Measurements from ENCODE around the gene CHRM4.

Gene CHRM4

GRCh38 chr11:46387456-46387855 is 4.1 kb downstream of the CHRM4 start:
- H3K4me3 ChIP-seq (replicated peaks; ENCODE audit: insufficient read depth, low read length), result no peak overlapping the region
- no peak for DNase-seq (ENCODE audit: low read depth in 1 of 2, low spot score in 1 of 2)
- TF ChIP-seq, protein P1, sequence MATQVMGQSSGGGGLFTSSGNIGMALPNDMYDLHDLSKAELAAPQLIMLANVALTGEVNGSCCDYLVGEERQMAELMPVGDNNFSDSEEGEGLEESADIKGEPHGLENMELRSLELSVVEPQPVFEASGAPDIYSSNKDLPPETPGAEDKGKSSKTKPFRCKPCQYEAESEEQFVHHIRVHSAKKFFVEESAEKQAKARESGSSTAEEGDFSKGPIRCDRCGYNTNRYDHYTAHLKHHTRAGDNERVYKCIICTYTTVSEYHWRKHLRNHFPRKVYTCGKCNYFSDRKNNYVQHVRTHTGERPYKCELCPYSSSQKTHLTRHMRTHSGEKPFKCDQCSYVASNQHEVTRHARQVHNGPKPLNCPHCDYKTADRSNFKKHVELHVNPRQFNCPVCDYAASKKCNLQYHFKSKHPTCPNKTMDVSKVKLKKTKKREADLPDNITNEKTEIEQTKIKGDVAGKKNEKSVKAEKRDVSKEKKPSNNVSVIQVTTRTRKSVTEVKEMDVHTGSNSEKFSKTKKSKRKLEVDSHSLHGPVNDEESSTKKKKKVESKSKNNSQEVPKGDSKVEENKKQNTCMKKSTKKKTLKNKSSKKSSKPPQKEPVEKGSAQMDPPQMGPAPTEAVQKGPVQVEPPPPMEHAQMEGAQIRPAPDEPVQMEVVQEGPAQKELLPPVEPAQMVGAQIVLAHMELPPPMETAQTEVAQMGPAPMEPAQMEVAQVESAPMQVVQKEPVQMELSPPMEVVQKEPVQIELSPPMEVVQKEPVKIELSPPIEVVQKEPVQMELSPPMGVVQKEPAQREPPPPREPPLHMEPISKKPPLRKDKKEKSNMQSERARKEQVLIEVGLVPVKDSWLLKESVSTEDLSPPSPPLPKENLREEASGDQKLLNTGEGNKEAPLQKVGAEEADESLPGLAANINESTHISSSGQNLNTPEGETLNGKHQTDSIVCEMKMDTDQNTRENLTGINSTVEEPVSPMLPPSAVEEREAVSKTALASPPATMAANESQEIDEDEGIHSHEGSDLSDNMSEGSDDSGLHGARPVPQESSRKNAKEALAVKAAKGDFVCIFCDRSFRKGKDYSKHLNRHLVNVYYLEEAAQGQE (IDR thresholded peaks at IDR 0.05; ENCODE audit: insufficient replicate concordance, low read depth), result no peak
- TF ChIP-seq GABPA (IDR thresholded peaks at IDR 0.05; ENCODE audit: low read depth) (no peak), SPI1 (IDR thresholded peaks at IDR 0.05; ENCODE audit: borderline replicate concordance, low read depth) (no peak), POLR2AphosphoS5 (IDR thresholded peaks at IDR 0.05; ENCODE audit: low read depth) (no peak)
- TF ChIP-seq, protein P2, sequence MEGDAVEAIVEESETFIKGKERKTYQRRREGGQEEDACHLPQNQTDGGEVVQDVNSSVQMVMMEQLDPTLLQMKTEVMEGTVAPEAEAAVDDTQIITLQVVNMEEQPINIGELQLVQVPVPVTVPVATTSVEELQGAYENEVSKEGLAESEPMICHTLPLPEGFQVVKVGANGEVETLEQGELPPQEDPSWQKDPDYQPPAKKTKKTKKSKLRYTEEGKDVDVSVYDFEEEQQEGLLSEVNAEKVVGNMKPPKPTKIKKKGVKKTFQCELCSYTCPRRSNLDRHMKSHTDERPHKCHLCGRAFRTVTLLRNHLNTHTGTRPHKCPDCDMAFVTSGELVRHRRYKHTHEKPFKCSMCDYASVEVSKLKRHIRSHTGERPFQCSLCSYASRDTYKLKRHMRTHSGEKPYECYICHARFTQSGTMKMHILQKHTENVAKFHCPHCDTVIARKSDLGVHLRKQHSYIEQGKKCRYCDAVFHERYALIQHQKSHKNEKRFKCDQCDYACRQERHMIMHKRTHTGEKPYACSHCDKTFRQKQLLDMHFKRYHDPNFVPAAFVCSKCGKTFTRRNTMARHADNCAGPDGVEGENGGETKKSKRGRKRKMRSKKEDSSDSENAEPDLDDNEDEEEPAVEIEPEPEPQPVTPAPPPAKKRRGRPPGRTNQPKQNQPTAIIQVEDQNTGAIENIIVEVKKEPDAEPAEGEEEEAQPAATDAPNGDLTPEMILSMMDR (IDR thresholded peaks at IDR 0.05; ENCODE audit: insufficient read depth, low read length), result no peak
- H3K27me3 ChIP-seq (ENCODE audit: insufficient read depth, poor library complexity, severe bottlenecking), result peaks cover 26% of the 10 kb centered on the region
- no peak overlapping the region for H3K27ac ChIP-seq (replicated peaks)

DNA sequence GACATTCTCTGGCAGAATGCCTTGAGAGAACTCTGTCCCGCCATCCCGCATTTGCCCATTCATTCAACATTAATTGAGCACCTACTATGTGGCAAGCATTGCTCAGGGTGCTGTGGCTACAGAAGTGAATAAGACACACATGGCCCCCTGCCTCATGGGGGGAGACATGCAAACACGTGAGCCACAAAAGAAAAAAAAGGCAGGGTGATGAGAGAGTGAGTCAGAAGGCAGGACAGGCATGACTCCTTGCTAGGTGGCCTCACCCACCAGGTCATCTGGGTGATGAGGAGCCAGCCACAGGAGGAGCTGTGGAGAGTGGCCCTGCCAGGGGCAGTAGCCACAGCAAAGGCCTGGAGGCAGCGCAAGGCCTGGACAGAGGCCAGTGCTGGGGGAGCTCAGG is 4.9 kb downstream of the CHRM4 start:
- no peak for DNase-seq (ENCODE audit: low read depth in 1 of 2, low spot score in 1 of 2)
- Histone ChIP-seq H3K4me3 (replicated peaks; ENCODE audit: insufficient read depth, low read length) (no peak overlapping the region), H3K27ac (replicated peaks) (no peak overlapping the region), H3K27me3 (ENCODE audit: insufficient read depth, poor library complexity, severe bottlenecking) (peaks cover 31% of the 10 kb centered on the region)
- TF ChIP-seq GABPA (IDR thresholded peaks at IDR 0.05; ENCODE audit: low read depth), result no peak
- no peak for TF ChIP-seq POLR2AphosphoS5 (IDR thresholded peaks at IDR 0.05; ENCODE audit: low read depth)

- TF ChIP-seq SPI1 (IDR thresholded peaks at IDR 0.05; ENCODE audit: borderline replicate concordance, low read depth), result no peak
- TF ChIP-seq GABPA (IDR thresholded peaks at IDR 0.05; ENCODE audit: low read depth), result no peak
- TF ChIP-seq, protein P2 (IDR thresholded peaks at IDR 0.05; ENCODE audit: insufficient read depth, low read length), result no peak
- TF ChIP-seq, protein P1 (IDR thresholded peaks at IDR 0.05; ENCODE audit: insufficient replicate concordance, low read depth), result no peak
- TF ChIP-seq POLR2AphosphoS5 (IDR thresholded peaks at IDR 0.05; ENCODE audit: low read depth), result no peak
- H3K27me3 ChIP-seq (ENCODE audit: insufficient read depth, poor library complexity, severe bottlenecking), result peaks cover 29% of the 10 kb centered on the region
- DNase-seq (ENCODE audit: low read depth in 1 of 2, low spot score in 1 of 2), result no peak
- no peak overlapping the region for H3K27ac ChIP-seq (replicated peaks)
- H3K4me3 ChIP-seq (replicated peaks; ENCODE audit: insufficient read depth, low read length), result no peak overlapping the region
Measured at GRCh38 chr11:46386005-46386578, 5.5 kb downstream of the CHRM4 start.

- TF ChIP-seq, protein P1 (IDR thresholded peaks at IDR 0.05; ENCODE audit: insufficient replicate concordance, low read depth), result no peak
- TF ChIP-seq GABPA (IDR thresholded peaks at IDR 0.05; ENCODE audit: low read depth), result no peak
- TF ChIP-seq SPI1 (IDR thresholded peaks at IDR 0.05; ENCODE audit: borderline replicate concordance, low read depth), result no peak
- TF ChIP-seq, protein P2 (IDR thresholded peaks at IDR 0.05; ENCODE audit: insufficient read depth, low read length), result no peak
- no peak for TF ChIP-seq POLR2AphosphoS5 (IDR thresholded peaks at IDR 0.05; ENCODE audit: low read depth)
- no peak overlapping the region for H3K27ac ChIP-seq (replicated peaks)
- peaks cover 30% of the 10 kb centered on the region for H3K27me3 ChIP-seq (ENCODE audit: insufficient read depth, poor library complexity, severe bottlenecking)
- no peak for DNase-seq (ENCODE audit: low read depth in 1 of 2, low spot score in 1 of 2)
- H3K4me3 ChIP-seq (replicated peaks; ENCODE audit: insufficient read depth, low read length), result no peak overlapping the region
Measured at GRCh38 chr11:46385169-46386004, 6.2 kb downstream of the CHRM4 start.
